Fibroblast of lung (primary cell): Measurements from ENCODE around the gene LDLRAD4. TPM values are rescaled to one million over a fixed set of nuclear protein-coding genes. Genes with fewer than 3 reads are reported as not detected.

Experiments
- DNase-seq, 2 donors: peaks; one replicate each; pipeline versions ENCODE4 v3.0.0 to v3.0.0-alpha.2; 2010; ENCODE audit warnings: low read depth in 2 of 2
- H2AFZ ChIP-seq: 2 replicates; pipeline ENCODE4 v1.5.1; 2012; ENCODE audit warnings: low read length, control low read depth, inconsistent platforms
- H3K27ac ChIP-seq: 2 replicates; pipeline ENCODE4 v1.5.1; 2011; ENCODE audit warnings: low read length, control low read depth; ENCODE audit not compliant: insufficient read depth
- H3K27me3 ChIP-seq: 2 replicates; pipeline ENCODE4 v1.5.1; 2011; ENCODE audit warnings: mild to moderate bottlenecking, low read length; ENCODE audit not compliant: control insufficient read depth, insufficient read depth
- H3K36me3 ChIP-seq: 2 replicates; pipeline ENCODE4 v1.5.1; 2011; ENCODE audit warnings: low read length; ENCODE audit not compliant: control insufficient read depth, insufficient read depth
- H3K4me1 ChIP-seq: 2 replicates; pipeline ENCODE4 v1.5.1; 2011; ENCODE audit warnings: low read length; ENCODE audit not compliant: control insufficient read depth, insufficient read depth; ENCODE audit errors: extremely low read depth
- H3K4me2 ChIP-seq: 2 replicates; pipeline ENCODE4 v1.5.1; 2011; ENCODE audit warnings: low read length, control low read depth; ENCODE audit not compliant: insufficient read depth; ENCODE audit errors: extremely low read depth
- H3K4me3 ChIP-seq, 4 experiments: fragments of 200-600 bp in 1 of 4; sonication (generic) in 1 of 4; replicated peaks in 1 of 4; 2 replicates each; pipeline ENCODE4 v1.5.1; 2011 to 2016; ENCODE audit warnings: low read length in 4 of 4, low read depth in 3 of 4, mild to moderate bottlenecking in 3 of 4, control low read depth in 2 of 4, inconsistent platforms in 1 of 4, mixed read lengths in 1 of 4; ENCODE audit not compliant: insufficient read depth in 1 of 4; ENCODE audit errors: control extremely low read depth in 1 of 4
- H3K79me2 ChIP-seq: 2 replicates; pipeline ENCODE4 v1.5.1; 2012; ENCODE audit warnings: mild to moderate bottlenecking, low read length, inconsistent platforms; ENCODE audit not compliant: control insufficient read depth, insufficient read depth
- H3K9ac ChIP-seq: 2 replicates; pipeline ENCODE4 v1.5.1; 2011; ENCODE audit warnings: mild to moderate bottlenecking, low read length, control low read depth; ENCODE audit not compliant: insufficient read depth
- H3K9me3 ChIP-seq: 2 replicates; pipeline ENCODE4 v1.5.1; 2012; ENCODE audit warnings: low read depth, low read length; ENCODE audit not compliant: control insufficient read depth, insufficient read depth
- H4K20me1 ChIP-seq: 2 replicates; pipeline ENCODE4 v1.5.1; 2011; ENCODE audit warnings: low read length; ENCODE audit not compliant: control insufficient read depth, insufficient read depth; ENCODE audit errors: extremely low read depth
- CTCF ChIP-seq, 2 donors: IDR thresholded peaks in 1 of 2; conservative IDR thresholded peaks in 1 of 2; 1 replicate in 1 of 2; 2 replicates in 1 of 2; pipeline ENCODE4 v1.5.1; 2011 to 2012; ENCODE audit warnings: low read length in 2 of 2, control low read depth in 1 of 2, inconsistent platforms in 1 of 2, low read depth in 1 of 2, mild to moderate bottlenecking in 1 of 2
- EZH2 ChIP-seq: IDR thresholded peaks from 2 replicates; pipeline ENCODE4 v1.5.1; 2012; ENCODE audit warnings: low read length, control low read depth, mild to moderate bottlenecking; ENCODE audit errors: missing control alignments
- polyA plus RNA-seq, 2 donors: library from polyadenylated mRNA; depleted of rRNA in 1 of 2; stranded (reverse) in 1 of 2; unstranded in 1 of 2; fragments of >200 nt; gene quantifications; 2 replicates each; pipeline ENCODE4 v1.2.1, GENCODE V29; 2011 to 2012; ENCODE audit warnings: missing spikeins in 1 of 2
- total RNA-seq: library from RNA; depleted of rRNA; stranded (reverse); fragments of >200 nt; gene quantifications from 2 replicates; pipeline ENCODE4 v1.2.1, GENCODE V29; 2014

Gene LDLRAD4
- total and polyA plus RNA-seq, 2 donors (not counting 1 experiment from before 2014, with no cell fraction given) = not detected

GRCh38 chr18:13627639-13628038 lies 409.1 kb downstream of the LDLRAD4 start:
- DNase-seq = no peak
- Histone ChIP-seq H3K4me1 (no peaks in the 10 kb centered on the region), H3K9ac (no peak overlapping the region), H3K27me3 (no peaks in the 10 kb centered on the region), H3K9me3 (no peaks in the 10 kb centered on the region), H4K20me1 (no peaks in the 10 kb centered on the region), H2AFZ (no peak overlapping the region), H3K4me2 (no peak overlapping the region), H3K36me3 (no peaks in the 10 kb centered on the region), H3K4me3 (no peak overlapping the region), H3K27ac (no peak overlapping the region), H3K79me2 (no peaks in the 10 kb centered on the region)
- TF ChIP-seq CTCF (conservative IDR thresholded peaks at IDR 0.05 in 1 of 2, IDR thresholded peaks at IDR 0.05 in 1 of 2; ENCODE audit: low read depth in 1 of 2, low read length in 2 of 2) (no peak), EZH2 (no peak)

DNA sequence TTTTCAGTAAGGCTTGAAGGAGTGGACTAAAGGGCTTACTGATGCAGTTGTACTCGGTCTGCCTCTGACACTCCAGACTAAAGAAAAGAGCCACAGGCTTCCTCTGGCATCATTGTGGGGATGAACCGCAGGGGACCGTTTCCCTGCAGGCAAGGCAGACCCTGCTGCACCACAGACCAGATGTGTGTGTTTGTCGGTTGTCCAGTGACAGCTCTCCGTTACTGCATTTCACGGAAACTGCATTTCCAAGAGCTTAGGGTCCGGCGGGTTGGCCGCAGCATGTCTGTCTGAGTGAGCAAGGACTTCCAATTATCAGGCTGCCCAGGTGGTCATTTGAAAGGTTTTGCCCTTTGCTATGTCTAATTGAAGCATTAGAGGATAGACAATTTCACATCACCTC lies 409.7 kb downstream of the LDLRAD4 start:
- Histone ChIP-seq H3K9me3 (no peaks in the 10 kb centered on the region), H3K4me1 (no peaks in the 10 kb centered on the region), H3K27ac (no peak overlapping the region), H3K9ac (no peak overlapping the region), H3K4me2 (no peak overlapping the region), H3K36me3 (no peaks in the 10 kb centered on the region), H3K79me2 (no peaks in the 10 kb centered on the region), H3K4me3 (no peak overlapping the region), H2AFZ (no peak overlapping the region), H3K27me3 (no peaks in the 10 kb centered on the region), H4K20me1 (no peaks in the 10 kb centered on the region)
- no peak for DNase-seq
- no peak for TF ChIP-seq EZH2
- TF ChIP-seq CTCF (conservative IDR thresholded peaks at IDR 0.05 in 1 of 2, IDR thresholded peaks at IDR 0.05 in 1 of 2; ENCODE audit: low read depth in 1 of 2, low read length in 2 of 2) = no peak

DNA sequence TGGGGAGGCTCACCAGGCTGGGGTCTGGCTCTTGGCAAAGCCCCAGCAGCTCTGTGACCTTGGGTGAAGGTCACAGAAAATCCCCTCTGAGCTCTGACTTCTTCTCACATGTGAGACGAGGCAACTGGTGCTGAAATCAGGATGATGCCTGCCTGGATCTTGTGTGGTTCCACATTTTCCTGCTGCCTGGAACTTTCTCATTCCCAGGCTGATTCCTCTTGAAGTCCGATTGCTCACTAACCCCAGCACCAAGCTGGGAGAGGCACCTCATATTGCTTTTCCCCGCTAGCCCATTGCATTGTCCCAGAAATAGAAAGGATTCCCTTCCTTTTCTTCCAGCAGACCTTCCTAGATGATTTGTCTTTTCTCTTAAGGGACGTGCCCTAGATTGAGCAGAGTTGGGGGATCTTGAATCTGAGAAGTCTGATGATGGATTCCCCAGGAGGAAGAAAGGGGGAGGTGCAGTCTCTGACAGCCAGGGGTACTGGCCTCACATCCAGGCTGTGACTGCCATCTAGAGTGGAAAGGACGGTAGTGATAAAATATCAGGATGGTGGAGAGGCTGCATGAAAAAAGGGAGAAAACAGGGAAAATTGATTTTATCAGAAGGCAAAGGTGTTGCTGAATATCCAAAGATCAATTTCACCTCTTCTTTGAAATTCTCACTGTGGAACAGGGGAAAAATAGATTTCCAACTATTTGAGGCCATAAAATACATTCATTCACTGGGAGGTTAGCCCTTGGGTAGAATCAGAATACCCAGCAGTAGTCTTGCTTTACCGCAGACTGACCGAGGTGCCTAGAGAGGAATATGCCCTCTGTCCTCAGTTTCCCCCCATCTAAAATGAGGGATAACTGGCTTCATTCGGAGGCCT lies 411.5 kb downstream of the LDLRAD4 start:
- H3K79me2 ChIP-seq = no peaks in the 10 kb centered on the region
- no peak overlapping the region for H3K27ac ChIP-seq
- H3K9me3 ChIP-seq = no peaks in the 10 kb centered on the region
- no peaks in the 10 kb centered on the region for H4K20me1 ChIP-seq
- H3K27me3 ChIP-seq = no peaks in the 10 kb centered on the region
- peak; percentile 78 for TF ChIP-seq CTCF (conservative IDR thresholded peaks at IDR 0.05 in 1 of 2, IDR thresholded peaks at IDR 0.05 in 1 of 2; ENCODE audit: low read depth in 1 of 2, low read length in 2 of 2)
- no peak for TF ChIP-seq EZH2
- H3K9ac ChIP-seq = no peak overlapping the region
- H2AFZ ChIP-seq = no peak overlapping the region
- H3K36me3 ChIP-seq = no peaks in the 10 kb centered on the region
- H3K4me3 ChIP-seq = no peak overlapping the region
- peak; percentile 43 to 55 for DNase-seq
- H3K4me1 ChIP-seq = no peaks in the 10 kb centered on the region
- no peak overlapping the region for H3K4me2 ChIP-seq
